Esophagus squamous epithelium (tissue), 5 donors: ENCODE results near the gene SYCE3. TPM values are rescaled to one million over a fixed set of nuclear protein-coding genes. Genes with fewer than 3 reads are reported as not detected.
"Not testable (repeated sequence)": the region's sequence is repeated elsewhere in the genome, so short reads cannot be mapped to it uniquely, and the experiment has no call there.

ENCODE experiments used
- DNase-seq: peaks from one replicate; lab custom pipeline; 2025; lab: John Stamatoyannopoulos, UW
- H3K27ac ChIP-seq, 4 donors: fragments of 200-600 bp; sonication (generic); one replicate each; pipeline ENCODE4 v1.5.1; 2016 to 2019; ENCODE audit warnings: mild to moderate bottlenecking in 1 of 4
- H3K27me3 ChIP-seq, 4 donors: fragments of 200-600 bp; sonication (generic); 1 replicate in 3 of 4; 2 replicates in 1 of 4; pipeline versions ENCODE4 v1.5.1 to v1.6.0; 2017 to 2021; ENCODE audit warnings: antibody characterized with exemption in 1 of 4
- H3K36me3 ChIP-seq, 3 donors: fragments of 200-600 bp; sonication (generic); one replicate each; pipeline ENCODE4 v1.5.1; 2016 to 2019
- H3K4me1 ChIP-seq, 3 donors: fragments of 200-600 bp; sonication (generic); one replicate each; pipeline ENCODE4 v1.5.1; 2017 to 2019
- H3K4me3 ChIP-seq, 4 donors: fragments of 200-600 bp; sonication (generic); 1 replicate in 3 of 4; 2 replicates in 1 of 4; pipeline ENCODE4 v1.5.1; 2016 to 2019; ENCODE audit warnings: mild to moderate bottlenecking in 2 of 4, moderate library complexity in 1 of 4
- H3K9me3 ChIP-seq, 3 donors: fragments of 200-600 bp; sonication (generic); one replicate each; pipeline ENCODE4 v1.5.1; 2016 to 2019
- POLR2A ChIP-seq, 4 donors: fragments of 450-650 bp; IDR thresholded peaks; one replicate each; pipeline ENCODE4 v1.6.1; 2017; ENCODE audit warnings: antibody characterized with exemption in 4 of 4, mild to moderate bottlenecking in 4 of 4, moderate library complexity in 3 of 4
- WGBS, 2 donors: methylation state at CpG; one replicate each; pipeline ENCODE4 v1.1.5; 2018; 5-methylcytosine and 5-hydroxymethylcytosine counted together
- intact Hi-C: fragments of 100-400 bp; cut with DNase I; formaldehyde crosslinking; loops from one replicate; pipeline ENCODE4 v1.15.0; 2022
- total RNA-seq, 4 donors: library from RNA; depleted of rRNA; stranded (reverse); fragments of >200 nt; gene quantifications; one replicate each; pipeline ENCODE4 v1.1.0, GENCODE V29; 2016
- TF ChIP-seq, protein P1 (sequence below), 6 experiments: fragments of 450-650 bp in 4 of 6; fragments of 200-600 bp in 2 of 6; sonication (generic) in 2 of 6; IDR thresholded peaks; one replicate each; pipeline ENCODE4 v1.5.1; 2016 to 2019; ENCODE audit warnings: antibody characterized with exemption in 6 of 6, mild to moderate bottlenecking in 4 of 6, moderate library complexity in 4 of 6
- donor health status: DM: yes; HTN: yes; CAD: no.

Gene SYCE3
- total RNA-seq, 4 donors from 2014 or later, result 1.8 TPM; not detected in 3

DNA sequence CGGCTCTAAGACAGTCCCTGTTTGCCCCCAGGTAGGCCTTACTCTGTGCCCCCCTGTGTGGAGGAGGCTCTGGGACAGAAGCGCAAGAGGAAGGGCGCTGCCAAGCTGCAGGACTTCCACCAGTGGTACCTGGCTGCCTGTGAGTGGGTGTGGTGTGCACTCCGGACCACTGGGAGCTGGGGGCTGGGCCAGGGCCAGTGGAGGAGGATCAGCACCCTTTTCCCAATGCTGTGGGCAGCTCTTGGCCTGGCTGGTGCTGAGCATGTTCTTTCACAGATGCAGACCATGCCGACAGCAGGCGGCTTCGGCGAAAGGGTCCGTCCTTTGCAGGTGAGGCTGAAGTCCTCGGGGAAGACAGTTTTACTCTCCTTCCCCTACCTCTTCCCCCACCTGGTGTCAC lies 41.0 kb downstream of the SYCE3 start:
- DNase-seq, result no peak
- no peak for TF ChIP-seq POLR2A (IDR thresholded peaks at IDR 0.05)
- TF ChIP-seq, protein P1, sequence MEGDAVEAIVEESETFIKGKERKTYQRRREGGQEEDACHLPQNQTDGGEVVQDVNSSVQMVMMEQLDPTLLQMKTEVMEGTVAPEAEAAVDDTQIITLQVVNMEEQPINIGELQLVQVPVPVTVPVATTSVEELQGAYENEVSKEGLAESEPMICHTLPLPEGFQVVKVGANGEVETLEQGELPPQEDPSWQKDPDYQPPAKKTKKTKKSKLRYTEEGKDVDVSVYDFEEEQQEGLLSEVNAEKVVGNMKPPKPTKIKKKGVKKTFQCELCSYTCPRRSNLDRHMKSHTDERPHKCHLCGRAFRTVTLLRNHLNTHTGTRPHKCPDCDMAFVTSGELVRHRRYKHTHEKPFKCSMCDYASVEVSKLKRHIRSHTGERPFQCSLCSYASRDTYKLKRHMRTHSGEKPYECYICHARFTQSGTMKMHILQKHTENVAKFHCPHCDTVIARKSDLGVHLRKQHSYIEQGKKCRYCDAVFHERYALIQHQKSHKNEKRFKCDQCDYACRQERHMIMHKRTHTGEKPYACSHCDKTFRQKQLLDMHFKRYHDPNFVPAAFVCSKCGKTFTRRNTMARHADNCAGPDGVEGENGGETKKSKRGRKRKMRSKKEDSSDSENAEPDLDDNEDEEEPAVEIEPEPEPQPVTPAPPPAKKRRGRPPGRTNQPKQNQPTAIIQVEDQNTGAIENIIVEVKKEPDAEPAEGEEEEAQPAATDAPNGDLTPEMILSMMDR (IDR thresholded peaks at IDR 0.05), result no peak
- no peak overlapping the region for H3K4me3 ChIP-seq
- no peaks in the 10 kb centered on the region for H3K9me3 ChIP-seq
- H3K27me3 ChIP-seq, result no peaks in the 10 kb centered on the region
- intact Hi-C loops, result loop anchor here (10.0 kb wide), 1 partner anchor 93 kb away; no protein-coding TSS in a partner anchor
- H3K27ac ChIP-seq, result no peak overlapping the region
- H3K4me1 ChIP-seq, result peaks cover 17 to 34% (median 22%) of the 10 kb centered on the region in 3 donors
- 80 to 94% methylated on average over 1 to 6 of the region's 10 CpGs for WGBS, 2 donors
- peaks cover 38 to 74% (median 39%) of the 10 kb centered on the region in 3 donors for H3K36me3 ChIP-seq

DNA sequence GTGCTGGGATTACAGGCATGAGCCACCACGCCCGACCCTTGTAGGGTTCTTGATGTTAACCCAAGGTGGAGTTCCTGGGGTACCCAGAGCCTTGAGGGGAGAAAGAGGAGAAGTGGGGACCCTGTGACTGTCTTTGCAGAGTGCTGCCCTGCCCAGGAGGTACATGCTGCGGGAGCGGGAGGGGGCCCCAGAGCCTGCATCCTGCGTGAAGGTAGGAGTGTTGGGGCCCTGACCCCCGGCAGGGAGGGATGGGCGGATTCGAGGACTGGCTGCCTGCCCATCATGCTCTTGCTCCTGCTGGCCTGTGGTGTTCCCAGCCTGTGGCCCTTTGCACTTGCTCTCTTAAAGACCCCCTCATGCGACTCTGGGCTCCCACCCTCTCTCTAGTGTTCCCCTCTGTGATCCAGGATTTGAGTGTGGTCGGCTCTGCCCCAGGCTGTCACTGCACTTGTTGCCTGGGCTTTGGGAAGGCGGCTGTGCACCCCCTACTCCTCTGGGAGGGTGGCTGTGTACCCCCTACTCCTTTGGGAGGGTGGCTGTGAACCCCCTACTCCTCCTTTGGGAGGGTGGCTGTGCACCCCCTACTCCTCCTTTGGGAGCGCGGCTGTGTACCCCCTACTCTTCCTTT lies 41.8 kb downstream of the SYCE3 start:
- no peaks in the 10 kb centered on the region for H3K27me3 ChIP-seq
- intact Hi-C loops, result loop anchor here (10.0 kb wide), 1 partner anchor 94 kb away; no protein-coding TSS in a partner anchor
- H3K9me3 ChIP-seq, result no peaks in the 10 kb centered on the region
- peaks cover 39 to 81% (median 42%) of the 10 kb centered on the region in 3 donors for H3K36me3 ChIP-seq
- no peak for DNase-seq
- H3K4me1 ChIP-seq, result peaks cover 15 to 30% (median 15%) of the 10 kb centered on the region in 3 donors
- H3K27ac ChIP-seq, result no peak overlapping the region
- 89 to 90% methylated on average over 9 to 10 of the region's 13 CpGs for WGBS, 2 donors
- TF ChIP-seq, protein P1 (IDR thresholded peaks at IDR 0.05), result no peak
- no peak for TF ChIP-seq POLR2A (IDR thresholded peaks at IDR 0.05)
- H3K4me3 ChIP-seq, result no peak overlapping the region

DNA sequence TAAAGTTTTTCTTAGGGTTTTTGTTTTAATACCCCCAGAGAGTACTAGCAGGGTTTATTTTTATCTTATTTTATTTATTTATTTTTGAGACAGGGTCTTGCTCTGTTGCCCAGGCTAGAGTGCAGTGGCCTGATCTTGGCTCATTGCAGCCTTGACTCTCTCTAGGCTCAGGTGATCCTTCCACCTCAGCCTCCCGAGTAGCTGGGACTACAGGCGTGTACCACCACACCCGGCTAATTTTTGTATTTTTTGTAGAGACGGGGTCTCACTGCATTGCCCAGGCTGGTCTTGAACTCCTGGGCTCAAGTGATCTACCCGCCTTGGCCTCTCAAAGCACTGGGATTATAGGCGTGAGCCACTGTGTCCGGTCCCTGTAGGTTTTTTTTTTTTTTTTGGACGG lies 42.5 kb downstream of the SYCE3 start:
- H3K27me3 ChIP-seq, H3K27ac ChIP-seq, DNase-seq, H3K4me3 ChIP-seq, H3K9me3 ChIP-seq: not testable (repeated sequence)
- intact Hi-C loops, result loop anchor here (10.0 kb wide), 1 partner anchor 95 kb away; no protein-coding TSS in a partner anchor
- Histone ChIP-seq H3K4me1 (peaks cover 15 to 29% (median 15%) of the 10 kb centered on the region in 3 donors), H3K36me3 (peaks cover 39 to 81% (median 42%) of the 10 kb centered on the region in 3 donors)
- WGBS, 2 donors, result 97% methylated on average over 8 of the region's 8 CpGs

DNA sequence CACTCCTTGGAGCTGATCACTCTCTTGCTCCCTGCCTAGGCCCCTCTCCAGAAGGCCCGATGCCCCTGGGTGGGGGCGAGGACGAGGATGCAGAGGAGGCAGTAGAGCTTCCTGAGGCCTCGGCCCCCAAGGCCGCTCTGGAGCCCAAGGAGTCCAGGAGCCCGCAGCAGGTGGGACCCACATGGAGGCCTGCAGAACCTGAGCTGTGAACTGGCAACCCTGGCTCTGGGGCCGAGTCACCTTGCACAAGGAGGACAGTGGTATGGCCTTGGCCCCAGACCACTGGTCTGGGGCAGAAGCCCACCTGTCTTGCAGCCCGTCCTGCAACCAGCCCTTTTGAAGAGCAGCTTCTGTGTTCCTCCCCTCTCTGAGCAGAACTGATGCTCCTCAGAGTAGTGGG lies 43.6 kb downstream of the SYCE3 start:
- DNase-seq, result no peak
- H3K27ac ChIP-seq, result no peak overlapping the region
- H3K4me3 ChIP-seq, result no peak overlapping the region
- no peaks in the 10 kb centered on the region for H3K27me3 ChIP-seq
- intact Hi-C loops, result no loop called here
- TF ChIP-seq, protein P1 (IDR thresholded peaks at IDR 0.05), result no peak
- no peak for TF ChIP-seq POLR2A (IDR thresholded peaks at IDR 0.05)
- peaks cover 39 to 87% (median 42%) of the 10 kb centered on the region in 3 donors for H3K36me3 ChIP-seq
- peaks cover 4 to 19% (median 7%) of the 10 kb centered on the region in 3 donors for H3K4me1 ChIP-seq
- no CpG with 5 or more reads among the region's 8 CpGs for whole genome bisulfite sequencing, 2 donors
- H3K9me3 ChIP-seq, result no peaks in the 10 kb centered on the region

DNA sequence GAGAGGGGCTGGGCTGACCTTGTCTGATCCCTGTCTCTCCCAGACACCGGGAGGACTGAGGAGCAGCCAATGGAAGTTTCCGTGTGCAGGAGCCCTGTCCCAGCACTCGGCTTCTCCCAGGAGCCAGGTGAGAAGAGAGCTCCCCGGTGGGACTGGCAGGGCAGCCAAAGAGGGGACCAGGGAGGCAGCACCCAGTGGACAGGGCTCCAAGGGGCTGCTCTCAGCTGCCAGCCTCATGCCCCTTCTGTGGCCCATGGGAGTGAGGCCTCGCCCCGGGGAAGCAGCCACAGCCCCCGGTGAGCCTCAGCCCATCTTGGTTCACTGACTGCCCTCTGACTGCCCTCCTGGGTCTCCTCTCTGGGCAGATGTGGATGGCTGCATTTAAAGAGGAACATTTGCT lies 44.1 kb downstream of the SYCE3 start:
- H3K36me3 ChIP-seq, result peaks cover 33 to 82% (median 41%) of the 10 kb centered on the region in 3 donors
- H3K9me3 ChIP-seq, result no peaks in the 10 kb centered on the region
- no peak overlapping the region for H3K27ac ChIP-seq
- H3K4me3 ChIP-seq, result no peak overlapping the region
- H3K27me3 ChIP-seq, result no peaks in the 10 kb centered on the region
- no peak for TF ChIP-seq POLR2A (IDR thresholded peaks at IDR 0.05)
- TF ChIP-seq, protein P1 (IDR thresholded peaks at IDR 0.05), result no peak
- no peak for DNase-seq
- peaks cover 0 to 13% (median 2%) of the 10 kb centered on the region in 3 donors for H3K4me1 ChIP-seq
- WGBS, 2 donors, result 77 to 100% methylated on average over 1 to 3 of the region's 7 CpGs
- intact Hi-C loops, result no loop called here
